Measurements from ENCODE around the gene FAM200A.
"Not testable (repeated sequence)": the region's sequence is repeated elsewhere in the genome, so short reads cannot be mapped to it uniquely, and the experiment has no call there.

FAM200A gene

GRCh38 chr7:99559175-99559915 lies 7.4 kb upstream of the FAM200A start:
- DNase-seq (ENCODE audit: low read depth in 2 of 2), result no peak

GRCh38 chr7:99558306-99559174 lies 6.6 kb upstream of the FAM200A start, which contains the start of gene ZNF655:
Gene ZNF655 (plus strand): TSS chr7:99558642. CDS start chr7:99560560, 1,918 bp downstream.
- DNase-seq (ENCODE audit: low read depth in 2 of 2), result peak; percentile 86 to 87

GRCh38 chr7:99557940-99558305 lies 6.0 kb upstream of the FAM200A start:
- no peak for DNase-seq (ENCODE audit: low read depth in 2 of 2)

- no peak for DNase-seq (ENCODE audit: low read depth in 2 of 2)
These were observed 5.3 kb upstream of the FAM200A start for GRCh38 chr7:99557196-99557607.

- DNase-seq (ENCODE audit: low read depth in 2 of 2), result no peak
These were observed 3.0 kb upstream of the FAM200A start for GRCh38 chr7:99554939-99555338.

GRCh38 chr7:99553039-99553438 lies 1.1 kb upstream of the FAM200A start:
- DNase-seq (ENCODE audit: low read depth in 2 of 2), result no peak

- no peak for DNase-seq (ENCODE audit: low read depth in 2 of 2)
These were observed 580 bp downstream of the FAM200A start for GRCh38 chr7:99551334-99551733.

- not testable (repeated sequence) for DNase-seq (ENCODE audit: low read depth in 2 of 2)
These were observed 2.4 kb downstream of the FAM200A start for GRCh38 chr7:99549545-99549944.

GRCh38 chr7:99545308-99545707 lies 6.6 kb downstream of the FAM200A start:
- not testable (repeated sequence) for DNase-seq (ENCODE audit: low read depth in 2 of 2)

- DNase-seq (ENCODE audit: low read depth in 2 of 2), result no peak
These were observed 8.0 kb downstream of the FAM200A start for GRCh38 chr7:99543916-99544315.

- DNase-seq (ENCODE audit: low read depth in 2 of 2), result no peak
These were observed 8.7 kb downstream of the FAM200A start for GRCh38 chr7:99543081-99543671.

- DNase-seq (ENCODE audit: low read depth in 2 of 2), result no peak
These were observed 10.7 kb downstream of the FAM200A start for GRCh38 chr7:99541212-99541611.

- no peak for DNase-seq (ENCODE audit: low read depth in 2 of 2)
These were observed 11.4 kb downstream of the FAM200A start for GRCh38 chr7:99540542-99540941.

GRCh38 chr7:99539213-99539811 lies 12.6 kb downstream of the FAM200A start:
- no peak for DNase-seq (ENCODE audit: low read depth in 2 of 2)

- DNase-seq (ENCODE audit: low read depth in 2 of 2), result no peak
These were observed 16.2 kb downstream of the FAM200A start for GRCh38 chr7:99535667-99536066.

GRCh38 chr7:99531354-99531765 lies 20.6 kb downstream of the FAM200A start:
- DNase-seq (ENCODE audit: low read depth in 2 of 2), result no peak

GRCh38 chr7:99525713-99526440 lies 26.0 kb downstream of the FAM200A start:
- DNase-seq (ENCODE audit: low read depth in 2 of 2), result no peak

GRCh38 chr7:99521399-99521798 lies 30.5 kb downstream of the FAM200A start:
- DNase-seq (ENCODE audit: low read depth in 2 of 2), result no peak

- no peak for DNase-seq (ENCODE audit: low read depth in 2 of 2)
These were observed 37.9 kb downstream of the FAM200A start for GRCh38 chr7:99514050-99514449.

- DNase-seq (ENCODE audit: low read depth in 2 of 2), result no peak
These were observed 46.6 kb downstream of the FAM200A start for GRCh38 chr7:99505324-99505662.

- DNase-seq (ENCODE audit: low read depth in 2 of 2), result peak; percentile 94 to 97
These were observed 47.2 kb downstream of the FAM200A start, which contains the start of gene ZKSCAN5 for GRCh38 chr7:99504603-99505323. Gene ZKSCAN5 (plus strand): TSS chr7:99504662. CDS start chr7:99506045, 1,383 bp downstream.
